Measurements from ENCODE around the gene COL9A2. TPM values are rescaled to one million over a fixed set of nuclear protein-coding genes. Genes with fewer than 3 reads are reported as not detected.

COL9A2 gene
- total and polyA plus RNA-seq, 11 donors: 0.14 to 1.4 (median 0.50) TPM; not detected in 1

GRCh38 chr1:40353082-40353481 lies 36.0 kb upstream of the COL9A2 start:
- TF ChIP-seq CTCF (IDR thresholded peaks at IDR 0.05) (no peak), POLR2A (IDR thresholded peaks at IDR 0.05) (no peak)
- Histone ChIP-seq H3K36me3 (no peaks in the 10 kb centered on the region), H3K4me1 (peaks cover 0 to 47% (median 0%) of the 10 kb centered on the region in 12 donors), H3K27ac (peak overlapping the region in 1 of 12 donors; percentile 88), H3K9me3 (peaks cover 0 to 11% (median 6%) of the 10 kb centered on the region in 12 donors), H3K4me3 (no peak overlapping the region), H3K27me3 (no peaks in the 10 kb centered on the region)
- intact Hi-C loops (cut with DNase I): no loop called here
- DNase-seq (no peak), ATAC-seq (no peak)
- 87 to 92% (median 90%) methylated on average over 3 of the region's 3 CpGs for WGBS, 4 donors

GRCh38 chr1:40352126-40352525 lies 35.0 kb upstream of the COL9A2 start:
- WGBS, 4 donors: 81 to 96% (median 85%) methylated on average over 3 of the region's 3 CpGs
- Histone ChIP-seq H3K4me1 (peaks cover 0 to 47% (median 0%) of the 10 kb centered on the region in 12 donors), H3K36me3 (no peaks in the 10 kb centered on the region), H3K27ac (peak overlapping the region in 1 of 12 donors; percentile 88), H3K9me3 (peaks cover 0 to 2% (median 0%) of the 10 kb centered on the region in 12 donors), H3K27me3 (no peaks in the 10 kb centered on the region), H3K4me3 (no peak overlapping the region)
- intact Hi-C loops (cut with DNase I): no loop called here
- no peak for TF ChIP-seq POLR2A (IDR thresholded peaks at IDR 0.05)
- TF ChIP-seq CTCF (IDR thresholded peaks at IDR 0.05): no peak
- DNase-seq: no peak
- ATAC-seq: peak in 3 of 4 donors; percentile 34 to 75 (median 41)

DNA sequence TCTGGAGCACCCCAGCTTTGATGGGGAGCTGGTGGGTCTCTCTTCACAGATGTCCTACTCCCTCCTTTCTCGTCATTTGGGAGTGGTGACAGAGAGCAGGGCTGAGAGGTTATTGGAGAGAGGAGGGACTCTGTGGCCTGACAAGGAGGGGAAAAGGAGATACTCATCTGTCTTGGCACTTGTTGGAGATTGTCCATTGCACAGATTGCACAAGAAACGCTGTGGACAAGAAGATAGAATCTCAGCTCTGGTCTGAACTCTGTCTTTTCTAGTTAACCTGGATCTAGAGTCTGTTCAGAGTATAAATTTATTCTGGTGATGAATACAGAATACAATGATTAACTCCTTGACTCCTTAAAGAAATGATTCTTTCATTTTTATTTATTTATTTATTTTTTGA lies 34.0 kb upstream of the COL9A2 start:
- intact Hi-C loops (cut with DNase I): no loop called here
- Histone ChIP-seq H3K36me3 (no peaks in the 10 kb centered on the region), H3K9me3 (no peaks in the 10 kb centered on the region), H3K27me3 (no peaks in the 10 kb centered on the region), H3K27ac (peak overlapping the region in 1 of 12 donors; percentile 88), H3K4me3 (no peak overlapping the region), H3K4me1 (peaks cover 0 to 46% (median 0%) of the 10 kb centered on the region in 12 donors)
- ATAC-seq (no peak), DNase-seq (no peak)
- TF ChIP-seq CTCF (IDR thresholded peaks at IDR 0.05): no peak
- WGBS, 4 donors: 73 to 78% (median 75%) methylated on average over 2 of the region's 2 CpGs

DNA sequence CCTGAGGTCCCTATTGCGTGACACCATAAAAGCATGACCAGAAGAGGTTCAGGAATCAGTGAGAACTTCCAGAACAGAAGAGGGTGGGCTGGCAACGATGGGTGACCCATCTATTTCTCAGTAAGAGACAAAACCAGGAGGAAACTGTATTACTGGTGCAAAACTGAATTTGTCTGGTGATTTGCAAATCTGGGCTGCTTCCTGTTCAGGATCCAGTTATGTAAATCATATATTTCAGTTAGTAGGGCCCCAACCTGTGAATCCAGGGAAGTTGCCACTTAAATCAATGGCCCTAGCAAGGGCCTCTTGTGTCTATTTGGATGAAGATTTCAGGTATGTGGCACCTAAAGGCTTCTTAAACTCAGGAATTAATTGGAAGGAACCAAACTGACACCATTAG lies 33.3 kb upstream of the COL9A2 start:
- TF ChIP-seq POLR2A (IDR thresholded peaks at IDR 0.05): no peak
- TF ChIP-seq CTCF (IDR thresholded peaks at IDR 0.05): no peak
- Histone ChIP-seq H3K4me1 (peaks cover 0 to 43% (median 0%) of the 10 kb centered on the region in 12 donors), H3K36me3 (no peaks in the 10 kb centered on the region), H3K4me3 (no peak overlapping the region), H3K9me3 (no peaks in the 10 kb centered on the region), H3K27me3 (no peaks in the 10 kb centered on the region), H3K27ac (peak overlapping the region in 1 of 12 donors; percentile 88)
- WGBS, 4 donors: 81 to 93% (median 89%) methylated on average over 2 of the region's 2 CpGs
- DNase-seq (no peak), ATAC-seq (no peak)
- intact Hi-C loops (cut with DNase I): no loop called here
